Measurements from ENCODE around the gene ACVRL1.

Gene ACVRL1

GRCh38 chr12:51917746-51918453, 10.6 kb downstream of the ACVRL1 start:
- DNase-seq = no peak

- no peak for DNase-seq
Observed at GRCh38 chr12:51920046-51920445, 12.7 kb downstream of the ACVRL1 start.

- no peak for DNase-seq
Observed at GRCh38 chr12:51921017-51921725, 13.9 kb downstream of the ACVRL1 start.

- DNase-seq = no peak
Observed at GRCh38 chr12:51922146-51922545, 14.8 kb downstream of the ACVRL1 start.

- DNase-seq = peak; percentile 91 to 95
Observed at GRCh38 chr12:51922762-51923505, 15.6 kb downstream of the ACVRL1 start.

- peak in 1 of 2 donors; percentile 45 for DNase-seq
Observed at GRCh38 chr12:51923506-51924365, 16.4 kb downstream of the ACVRL1 start.

GRCh38 chr12:51924551-51925319, 17.4 kb downstream of the ACVRL1 start:
- DNase-seq = no peak

GRCh38 chr12:51925346-51926063, 18.2 kb downstream of the ACVRL1 start:
- DNase-seq = no peak

GRCh38 chr12:51926064-51926632, 18.8 kb downstream of the ACVRL1 start:
- no peak for DNase-seq

- peak; percentile 47 to 52 for DNase-seq
Observed at GRCh38 chr12:51926718-51927117, 19.4 kb downstream of the ACVRL1 start.

- no peak for DNase-seq
Observed at GRCh38 chr12:51932218-51933076, 25.1 kb downstream of the ACVRL1 start.

GRCh38 chr12:51934080-51934479, 26.8 kb downstream of the ACVRL1 start:
- no peak for DNase-seq

GRCh38 chr12:51937926-51938325, 30.6 kb downstream of the ACVRL1 start:
- DNase-seq = no peak

- DNase-seq = no peak
Observed at GRCh38 chr12:51938726-51939125, 31.4 kb downstream of the ACVRL1 start.

- no peak for DNase-seq
Observed at GRCh38 chr12:51941011-51941581, 33.8 kb downstream of the ACVRL1 start.

GRCh38 chr12:51941604-51942003, 34.3 kb downstream of the ACVRL1 start:
- peak in 1 of 2 donors; percentile 18 for DNase-seq

- no peak for DNase-seq
Observed at GRCh38 chr12:51942056-51942455, 34.8 kb downstream of the ACVRL1 start.

GRCh38 chr12:51942501-51943000, 35.2 kb downstream of the ACVRL1 start:
- no peak for DNase-seq

- DNase-seq = no peak
Observed at GRCh38 chr12:51943346-51943745, 36.0 kb downstream of the ACVRL1 start.

All from inflammatory macrophage (primary cell).